Loucy (cell line): ENCODE results near the gene EEIG2.

Experiments
- H2AFZ ChIP-seq: fragments of 200-600 bp; sonication (generic); 2 replicates; pipeline ENCODE4 v1.6.0; 2016; ENCODE audit warnings: antibody characterized with exemption, mild to moderate bottlenecking, low read length, moderate library complexity
- H3F3A ChIP-seq: fragments of 200-600 bp; 2 replicates; pipeline ENCODE4 v1.6.0; 2016; ENCODE audit warnings: antibody characterized with exemption, low read depth, mild to moderate bottlenecking
- H3K27me3 ChIP-seq: fragments of 200-600 bp; sonication (generic); 2 replicates; pipeline ENCODE4 v1.6.1; 2014; ENCODE audit warnings: low read length, mild to moderate bottlenecking; ENCODE audit not compliant: insufficient read depth, poor library complexity, severe bottlenecking
- H3K36me3 ChIP-seq: fragments of 200-600 bp; sonication (generic); 2 replicates; pipeline ENCODE4 v1.6.1; 2016; ENCODE audit warnings: low read length; ENCODE audit not compliant: insufficient read depth
- H3K4me1 ChIP-seq: fragments of 200-600 bp; sonication (generic); 2 replicates; pipeline ENCODE4 v1.5.1; 2014; ENCODE audit warnings: low read length, mild to moderate bottlenecking; ENCODE audit not compliant: insufficient read depth, poor library complexity, severe bottlenecking
- H3K4me2 ChIP-seq: fragments of 200-600 bp; sonication (generic); 2 replicates; pipeline ENCODE4 v1.6.0; 2014; ENCODE audit warnings: antibody characterized with exemption, low read length, low read depth, mild to moderate bottlenecking; ENCODE audit not compliant: poor library complexity, severe bottlenecking
- H3K4me3 ChIP-seq: fragments of 200-600 bp; sonication (generic); 2 replicates; pipeline ENCODE4 v1.5.1; 2014; ENCODE audit warnings: low read length, mild to moderate bottlenecking, mixed read lengths; ENCODE audit not compliant: poor library complexity, severe bottlenecking
- H3K79me2 ChIP-seq: fragments of 200-600 bp; sonication (generic); 2 replicates; pipeline ENCODE4 v1.6.1; 2014; ENCODE audit warnings: low read length; ENCODE audit not compliant: insufficient read depth
- H3K9ac ChIP-seq: fragments of 200-600 bp; sonication (generic); 2 replicates; pipeline ENCODE4 v1.6.0; 2014; ENCODE audit warnings: mild to moderate bottlenecking, low read depth, low read length, moderate library complexity; ENCODE audit not compliant: poor library complexity, severe bottlenecking
- H3K9me2 ChIP-seq: fragments of 200-600 bp; sonication (generic); replicated peaks from 2 replicates; pipeline ENCODE4 v1.6.1; 2016; ENCODE audit warnings: low read depth, low read length, mixed read lengths
- H3K9me3 ChIP-seq: fragments of 200-600 bp; sonication (generic); 2 replicates; pipeline ENCODE4 v1.6.1; 2014; ENCODE audit warnings: mild to moderate bottlenecking, antibody characterized with exemption, low read length, low read depth; ENCODE audit not compliant: insufficient read depth
- H4K20me1 ChIP-seq: fragments of 200-600 bp; sonication (generic); 2 replicates; pipeline ENCODE4 v1.6.0; 2014; ENCODE audit warnings: antibody characterized with exemption, low read length, mild to moderate bottlenecking; ENCODE audit not compliant: insufficient read depth, poor library complexity, severe bottlenecking
- CTCF ChIP-seq: fragments of 200-600 bp; sonication (generic); conservative IDR thresholded peaks from 2 replicates; pipeline ENCODE4 v1.5.1; 2014; ENCODE audit warnings: mild to moderate bottlenecking, antibody characterized with exemption, low read length
- EZH2phosphoT487 ChIP-seq: fragments of 200-600 bp; IDR thresholded peaks from 2 replicates; pipeline ENCODE4 v1.6.1; 2018; ENCODE audit warnings: antibody characterized with exemption, mild to moderate bottlenecking, moderate library complexity, borderline replicate concordance

The EEIG2 gene

DNA sequence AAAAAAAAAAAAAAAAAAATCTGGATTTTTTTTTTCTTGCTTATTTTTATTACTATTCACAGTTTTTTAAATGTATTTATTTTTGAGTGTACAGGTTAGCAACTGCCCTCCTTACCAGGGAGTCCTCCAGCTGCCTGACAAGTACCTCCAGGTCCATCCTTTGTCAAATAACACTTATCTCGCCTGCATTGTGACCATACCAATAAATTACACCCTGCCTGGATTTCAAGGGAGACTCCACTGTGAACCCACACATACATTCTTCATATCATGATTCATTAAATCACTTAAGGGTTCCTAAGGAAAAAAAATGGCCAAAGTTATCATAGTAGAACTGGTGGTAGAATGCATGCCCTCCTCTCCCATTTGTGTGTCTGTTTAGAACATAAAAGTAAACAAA, 38.4 kb downstream of the EEIG2 start:
- no peak overlapping the region for H3K4me3 ChIP-seq
- H4K20me1 ChIP-seq = peaks cover 18% of the 10 kb centered on the region
- H3K36me3 ChIP-seq = peaks cover 32% of the 10 kb centered on the region; the same call in 1 of the 2 replicates
- TF ChIP-seq CTCF = no peak
- TF ChIP-seq EZH2phosphoT487 = no peak
- no peaks in the 10 kb centered on the region for H3K27me3 ChIP-seq
- no peaks in the 10 kb centered on the region; the same call in 1 of the 2 replicates for H3F3A ChIP-seq
- H3K4me2 ChIP-seq = no peak overlapping the region
- peaks cover 15% of the 10 kb centered on the region for H3K4me1 ChIP-seq
- H3K79me2 ChIP-seq = peaks cover 59% of the 10 kb centered on the region
- H3K9ac ChIP-seq = no peak overlapping the region
- H2AFZ ChIP-seq = no peak overlapping the region
- H3K9me2 ChIP-seq = no peaks in the 10 kb centered on the region
- no peaks in the 10 kb centered on the region for H3K9me3 ChIP-seq

- peaks cover 17% of the 10 kb centered on the region for H4K20me1 ChIP-seq
- H3F3A ChIP-seq = no peaks in the 10 kb centered on the region
- no peak for TF ChIP-seq EZH2phosphoT487
- TF ChIP-seq CTCF = no peak
- no peaks in the 10 kb centered on the region for H3K27me3 ChIP-seq
- H3K4me1 ChIP-seq = peaks cover 13% of the 10 kb centered on the region
- H2AFZ ChIP-seq = no peak overlapping the region
- H3K36me3 ChIP-seq = peaks cover 52% of the 10 kb centered on the region; the same call in 1 of the 2 replicates
- H3K79me2 ChIP-seq = peaks cover 40% of the 10 kb centered on the region; the same call in 1 of the 2 replicates
- no peak overlapping the region for H3K4me2 ChIP-seq
- H3K9me2 ChIP-seq = no peaks in the 10 kb centered on the region
- no peak overlapping the region for H3K4me3 ChIP-seq
- H3K9me3 ChIP-seq = no peaks in the 10 kb centered on the region
- no peak overlapping the region for H3K9ac ChIP-seq
Observed at GRCh38 chr1:108600504-108600903, 40.6 kb downstream of the EEIG2 start.

DNA sequence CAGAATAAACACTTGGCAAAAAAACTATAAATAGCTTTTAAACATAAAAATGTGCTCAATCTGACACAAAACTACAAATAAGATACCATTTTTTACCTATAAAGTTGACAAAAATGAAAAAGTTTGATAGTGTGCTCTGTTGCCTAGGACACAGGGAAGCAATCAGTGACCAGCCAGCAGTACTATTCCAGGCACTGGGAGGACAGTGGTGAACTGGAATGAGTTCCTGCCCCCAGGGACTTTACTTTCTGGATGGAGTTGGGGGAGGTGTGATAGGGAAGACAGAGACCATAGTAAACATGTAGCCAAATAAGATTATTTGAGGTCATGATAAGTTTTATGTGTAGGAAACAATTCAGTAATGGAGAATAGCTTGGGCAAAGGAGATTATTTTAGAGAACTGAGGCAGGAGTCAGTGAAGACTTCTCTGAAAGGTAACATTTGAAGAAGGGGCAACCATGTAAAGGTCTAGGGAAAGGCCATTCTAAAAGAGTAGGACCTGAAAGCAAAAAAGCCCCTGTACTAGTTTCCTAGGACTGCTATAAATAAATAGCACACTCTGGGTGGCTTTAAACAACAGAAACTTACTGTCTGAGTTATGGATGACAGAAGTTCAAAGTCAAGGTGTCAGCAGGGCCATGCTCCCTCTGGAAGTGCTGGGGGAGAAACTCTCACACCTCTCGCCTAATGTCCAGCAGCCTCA, 42.0 kb downstream of the EEIG2 start:
- H3F3A ChIP-seq = no peaks in the 10 kb centered on the region
- no peak overlapping the region for H3K9ac ChIP-seq
- no peak for TF ChIP-seq CTCF
- no peak for TF ChIP-seq EZH2phosphoT487

More for the DNA sequence above, 42.0 kb downstream of the EEIG2 start:
- peaks cover 62% of the 10 kb centered on the region; the same call in 1 of the 2 replicates for H3K36me3 ChIP-seq
- H3K79me2 ChIP-seq = peaks cover 27% of the 10 kb centered on the region; the same call in 1 of the 2 replicates
- H2AFZ ChIP-seq = no peak overlapping the region
- H3K27me3 ChIP-seq = no peaks in the 10 kb centered on the region
- no peak overlapping the region for H3K4me2 ChIP-seq
- peaks cover 2% of the 10 kb centered on the region for H3K4me1 ChIP-seq
- H3K4me3 ChIP-seq = no peak overlapping the region
- peaks cover 9% of the 10 kb centered on the region for H4K20me1 ChIP-seq
- no peaks in the 10 kb centered on the region for H3K9me2 ChIP-seq
- no peaks in the 10 kb centered on the region for H3K9me3 ChIP-seq
